Inferior parietal cortex (tissue), 1 donor: ENCODE measurements around the gene PEX11B.
A peak's percentile ranks its signal among the peaks of the same experiment; 100 is the strongest.
"Not testable (repeated sequence)": the region's sequence is repeated elsewhere in the genome, so short reads cannot be mapped to it uniquely, and the experiment has no call there.

Experiments used
- DNase-seq: peaks from one replicate; pipeline ENCODE4 v3.0.0-alpha.2; 2016; ENCODE audit errors: extremely low spot score

Gene PEX11B

GRCh38 chr1:145952903-145953302 lies 34.4 kb upstream of the PEX11B start:
- DNase-seq, result no peak

GRCh38 chr1:145951526-145951925 lies 33.0 kb upstream of the PEX11B start:
- DNase-seq, result no peak

- no peak for DNase-seq
Measured at GRCh38 chr1:145949219-145949618, 30.7 kb upstream of the PEX11B start.

- DNase-seq, result no peak
Measured at GRCh38 chr1:145947551-145947950, 29.0 kb upstream of the PEX11B start.

GRCh38 chr1:145946477-145946986 lies 28.0 kb upstream of the PEX11B start:
- no peak for DNase-seq

- no peak for DNase-seq
Measured at GRCh38 chr1:145944532-145944931, 26.0 kb upstream of the PEX11B start.

GRCh38 chr1:145942871-145943270 lies 24.4 kb upstream of the PEX11B start:
- no peak for DNase-seq

GRCh38 chr1:145942405-145942804 lies 23.9 kb upstream of the PEX11B start:
- DNase-seq, result no peak

- no peak for DNase-seq
Measured at GRCh38 chr1:145937436-145937835, 18.9 kb upstream of the PEX11B start.

- DNase-seq, result no peak
Measured at GRCh38 chr1:145936247-145936646, 17.7 kb upstream of the PEX11B start.

GRCh38 chr1:145935708-145936107 lies 17.2 kb upstream of the PEX11B start:
- no peak for DNase-seq

- not testable (repeated sequence) for DNase-seq
Measured at GRCh38 chr1:145932522-145933009, 14.0 kb upstream of the PEX11B start.

- no peak for DNase-seq
Measured at GRCh38 chr1:145927916-145928643, 9.6 kb upstream of the PEX11B start.

GRCh38 chr1:145927063-145927886 lies 8.8 kb upstream of the PEX11B start, which contains the start of gene RBM8A:
TSS of gene RBM8A (minus strand) at chr1:145927484. CDS start at chr1:145927426, 58 bp downstream.
- DNase-seq, result peak; percentile 99

- DNase-seq, result no peak
Measured at GRCh38 chr1:145926686-145927062, 8.2 kb upstream of the PEX11B start.

GRCh38 chr1:145922266-145922665 lies 3.7 kb upstream of the PEX11B start:
- DNase-seq, result no peak

- not testable (repeated sequence) for DNase-seq
Measured at GRCh38 chr1:145920297-145920696, 1.8 kb upstream of the PEX11B start.

GRCh38 chr1:145918992-145919939 lies 749 bp upstream of the PEX11B start:
- no peak for DNase-seq

- no peak for DNase-seq
Measured at GRCh38 chr1:145917595-145917994, 922 bp downstream of the PEX11B start.

- DNase-seq, result no peak
Measured at GRCh38 chr1:145916745-145917144, 1.8 kb downstream of the PEX11B start.

GRCh38 chr1:145912128-145912641 lies 6.3 kb downstream of the PEX11B start:
- no peak for DNase-seq
